Measurements from ENCODE around the gene FRAS1. TPM values are rescaled to one million over a fixed set of nuclear protein-coding genes. Genes with fewer than 3 reads are reported as not detected.
A peak's percentile ranks its signal among the peaks of the same experiment; 100 is the strongest.

The FRAS1 gene
- total RNA-seq, 2 experiments from 2014 or later = 0.09 TPM; not detected in 1

DNA sequence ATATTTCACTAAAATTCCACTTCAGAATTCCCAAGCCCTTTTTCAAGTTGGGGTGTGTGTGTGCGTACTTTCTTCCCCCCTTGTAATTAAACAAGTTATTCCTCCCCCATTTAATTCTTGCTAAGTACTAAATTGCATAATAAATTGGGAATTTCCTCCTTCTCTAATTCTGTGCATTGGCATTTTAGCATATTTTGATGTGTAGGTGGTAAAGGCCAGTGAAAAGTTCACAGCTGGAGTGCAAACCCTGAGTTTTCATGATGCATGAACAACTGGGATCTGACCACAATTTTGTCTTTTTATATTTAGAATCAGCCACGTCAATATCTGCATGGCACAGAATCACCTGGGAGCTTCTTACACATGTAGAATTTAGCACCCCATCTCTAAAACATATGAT lies 513.0 kb downstream of the FRAS1 start:
- H3K4me1 Mint-ChIP-seq = no peaks in the 10 kb centered on the region
- H3K4me3 Mint-ChIP-seq = no peak overlapping the region
- CTCF ChIA-PET = no interaction called here
- ATAC-seq = no peak
- H3K9me3 Mint-ChIP-seq (ENCODE audit: low read depth) = no peaks in the 10 kb centered on the region
- no peak for DNase-seq
- H3K36me3 Mint-ChIP-seq (ENCODE audit: low read depth) = no peaks in the 10 kb centered on the region
- intact Hi-C loops (cut with DNase I, micrococcal nuclease) = no loop called here
- POLR2A ChIA-PET = no interaction called here
- H3K27ac Mint-ChIP-seq = no peak overlapping the region
- peaks cover 3% of the 10 kb centered on the region for H3K27me3 Mint-ChIP-seq

DNA sequence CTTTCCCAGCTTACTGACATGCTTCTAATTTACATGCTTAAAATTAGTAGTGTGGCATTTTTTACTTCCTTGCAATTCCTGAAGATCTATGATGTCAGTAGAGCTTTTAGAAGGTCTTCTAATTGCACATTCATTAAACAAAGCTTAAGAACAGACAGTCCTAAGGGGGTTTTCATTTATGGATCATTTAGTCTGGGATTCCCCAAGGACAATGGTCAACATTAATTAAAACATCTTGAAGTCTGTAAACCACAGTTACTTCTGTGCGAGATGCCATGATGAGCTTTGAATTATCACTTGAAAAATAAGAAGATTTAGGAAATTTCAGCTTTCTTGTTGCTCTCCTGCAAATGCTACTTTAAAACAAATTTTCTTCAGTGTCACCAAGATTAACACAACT lies 514.7 kb downstream of the FRAS1 start:
- H3K36me3 Mint-ChIP-seq (ENCODE audit: low read depth) = no peaks in the 10 kb centered on the region
- H3K4me1 Mint-ChIP-seq = no peaks in the 10 kb centered on the region
- no peak overlapping the region for H3K4me3 Mint-ChIP-seq
- no peaks in the 10 kb centered on the region for H3K9me3 Mint-ChIP-seq (ENCODE audit: low read depth)
- CTCF ChIA-PET = no interaction called here
- POLR2A ChIA-PET = interaction anchor here (0.6 kb wide), 1 partner anchor 156 kb away, joined by 3 read pairs; no protein-coding TSS in a partner anchor
- H3K27me3 Mint-ChIP-seq = peaks cover 5% of the 10 kb centered on the region
- intact Hi-C loops (cut with DNase I, micrococcal nuclease) = no loop called here
- ATAC-seq (no peak), DNase-seq (no peak)
- no peak overlapping the region for H3K27ac Mint-ChIP-seq

- DNase-seq (no peak), ATAC-seq (no peak)
- Mint-ChIP-seq H3K4me1 (no peaks in the 10 kb centered on the region), H3K36me3 (ENCODE audit: low read depth) (no peaks in the 10 kb centered on the region), H3K9me3 (ENCODE audit: low read depth) (no peaks in the 10 kb centered on the region), H3K27ac (no peak overlapping the region), H3K27me3 (peaks cover 7% of the 10 kb centered on the region), H3K4me3 (no peak overlapping the region)
- CTCF ChIA-PET = no interaction called here
- intact Hi-C loops (cut with DNase I, micrococcal nuclease) = no loop called here
- POLR2A ChIA-PET = no interaction called here
Observed at GRCh38 chr4:78578674-78579425, 521.7 kb downstream of the FRAS1 start.

- no peaks in the 10 kb centered on the region for H3K9me3 Mint-ChIP-seq (ENCODE audit: low read depth)
- DNase-seq (no peak), ATAC-seq (no peak)
- intact Hi-C loops (cut with DNase I, micrococcal nuclease) = no loop called here
- no peak overlapping the region for H3K27ac Mint-ChIP-seq
- H3K4me3 Mint-ChIP-seq = no peak overlapping the region
- H3K36me3 Mint-ChIP-seq (ENCODE audit: low read depth) = no peaks in the 10 kb centered on the region
- peaks cover 2% of the 10 kb centered on the region for H3K27me3 Mint-ChIP-seq
- ChIA-PET POLR2A (no interaction called here), CTCF (no interaction called here)
- H3K4me1 Mint-ChIP-seq = no peaks in the 10 kb centered on the region
Observed at GRCh38 chr4:78581618-78582017, 524.5 kb downstream of the FRAS1 start.

DNA sequence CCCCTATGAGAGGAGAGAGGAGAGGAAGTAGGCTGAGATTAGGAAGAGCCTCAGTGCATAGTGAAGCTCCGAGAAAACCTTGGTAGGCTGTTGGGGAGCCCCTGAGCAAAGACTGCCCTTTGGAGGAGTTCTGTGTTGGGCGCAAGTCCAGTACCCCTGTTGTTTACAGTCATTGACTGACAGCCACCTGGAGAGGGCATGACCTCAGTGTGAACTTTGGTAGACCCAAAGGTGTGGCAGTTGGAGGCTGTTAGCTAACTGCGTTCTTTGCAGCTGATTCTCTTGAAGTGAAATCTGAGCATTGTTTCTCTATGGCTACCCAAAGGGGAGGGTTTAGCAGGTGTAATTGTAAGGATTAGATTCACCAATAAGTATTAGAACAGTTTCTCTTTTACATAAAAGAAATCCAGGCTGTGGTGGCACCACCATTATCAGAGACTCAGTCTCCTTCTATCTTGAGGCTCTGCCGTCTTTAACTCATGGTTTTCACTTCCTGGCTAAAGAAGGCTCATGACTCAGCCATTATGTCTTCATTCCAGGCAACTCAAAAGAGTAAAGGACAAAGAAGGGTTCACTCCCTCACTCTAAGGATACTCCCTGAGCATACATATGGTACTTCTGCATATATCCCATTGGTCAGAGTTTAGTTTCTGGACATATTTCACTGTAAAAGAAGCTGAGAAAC lies 527.9 kb downstream of the FRAS1 start:
- no peak for DNase-seq
- no peak overlapping the region for H3K27ac Mint-ChIP-seq

GRCh38 chr4:78585633-78586032 lies 528.5 kb downstream of the FRAS1 start:
- Mint-ChIP-seq H3K27me3 (peaks cover 4% of the 10 kb centered on the region), H3K4me1 (no peaks in the 10 kb centered on the region), H3K27ac (no peak overlapping the region), H3K9me3 (ENCODE audit: low read depth) (no peaks in the 10 kb centered on the region), H3K36me3 (ENCODE audit: low read depth) (no peaks in the 10 kb centered on the region), H3K4me3 (no peak overlapping the region)
- POLR2A ChIA-PET = no interaction called here
- intact Hi-C loops (cut with DNase I, micrococcal nuclease) = no loop called here
- no peak for ATAC-seq
- no peak for DNase-seq
- CTCF ChIA-PET = no interaction called here

More for the DNA sequence above, 527.9 kb downstream of the FRAS1 start:
- Mint-ChIP-seq H3K4me1 (no peaks in the 10 kb centered on the region), H3K4me3 (no peak overlapping the region), H3K9me3 (ENCODE audit: low read depth) (no peaks in the 10 kb centered on the region), H3K36me3 (ENCODE audit: low read depth) (no peaks in the 10 kb centered on the region), H3K27me3 (peaks cover 4% of the 10 kb centered on the region)
- ChIA-PET CTCF (no interaction called here), POLR2A (no interaction called here)
- intact Hi-C loops (cut with DNase I, micrococcal nuclease) = no loop called here
- no peak for ATAC-seq

- Mint-ChIP-seq H3K9me3 (ENCODE audit: low read depth) (no peaks in the 10 kb centered on the region), H3K4me1 (no peaks in the 10 kb centered on the region), H3K4me3 (no peak overlapping the region), H3K27ac (no peak overlapping the region), H3K27me3 (peaks cover 2% of the 10 kb centered on the region), H3K36me3 (ENCODE audit: low read depth) (no peaks in the 10 kb centered on the region)
- DNase-seq = no peak
- intact Hi-C loops (cut with DNase I, micrococcal nuclease) = no loop called here
- CTCF ChIA-PET = interaction anchor here (1.0 kb wide), 1 partner anchor 147 kb away, joined by 3 read pairs; no protein-coding TSS in a partner anchor
- POLR2A ChIA-PET = no interaction called here
- ATAC-seq = no peak
Observed at GRCh38 chr4:78588894-78589545, 531.9 kb downstream of the FRAS1 start.

- CTCF ChIA-PET = interaction anchor here (1.5 to 1.7 kb wide), 2 partner anchors 23 to 46 kb away, joined by 4 read pairs; no protein-coding TSS in a partner anchor
- no peaks in the 10 kb centered on the region for H3K9me3 Mint-ChIP-seq (ENCODE audit: low read depth)
- POLR2A ChIA-PET = no interaction called here
- H3K27me3 Mint-ChIP-seq = peaks cover 2% of the 10 kb centered on the region
- no peak overlapping the region for H3K27ac Mint-ChIP-seq
- H3K4me3 Mint-ChIP-seq = no peak overlapping the region
- no peaks in the 10 kb centered on the region for H3K36me3 Mint-ChIP-seq (ENCODE audit: low read depth)
- ATAC-seq (no peak), DNase-seq (no peak)
- intact Hi-C loops (cut with DNase I, micrococcal nuclease) = loop anchor here in 1 of 2 experiments (5.0 kb wide), 1 partner anchor 271 kb away; no protein-coding TSS in a partner anchor
- H3K4me1 Mint-ChIP-seq = no peaks in the 10 kb centered on the region
Observed at GRCh38 chr4:78591404-78591803, 534.3 kb downstream of the FRAS1 start.

DNA sequence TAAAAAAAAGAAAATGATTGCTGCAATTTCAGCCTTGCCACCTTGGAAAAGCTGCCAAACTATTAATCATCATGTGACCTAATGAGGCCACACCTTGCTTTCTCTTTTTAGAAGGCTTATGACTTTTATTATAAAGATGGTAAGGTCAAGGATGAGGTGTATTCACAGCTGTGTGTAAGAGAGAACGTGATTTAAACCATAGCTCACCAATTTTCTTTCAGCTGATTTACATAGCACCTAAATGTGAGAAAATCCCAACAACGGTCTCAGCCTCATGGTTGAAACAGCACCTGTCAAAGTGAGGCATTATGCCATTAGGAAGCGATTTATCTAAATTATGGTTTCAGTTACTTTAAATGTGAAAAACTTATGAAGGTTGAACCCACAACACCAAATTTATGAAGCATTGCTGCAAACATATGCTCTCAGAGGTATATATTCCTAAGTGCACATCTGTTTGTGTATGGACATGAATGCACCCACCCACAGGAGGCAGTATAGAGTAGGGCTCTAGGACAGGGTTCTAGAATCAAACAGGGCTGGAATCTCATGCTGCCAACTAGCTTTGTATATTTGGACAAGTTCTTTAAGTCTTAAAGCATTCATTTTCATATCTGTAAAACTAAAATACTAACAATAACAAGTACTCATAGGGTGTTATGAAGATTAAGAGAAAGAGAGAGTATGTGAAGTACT lies 535.1 kb downstream of the FRAS1 start:
- ChIA-PET POLR2A (no interaction called here), CTCF (interaction anchor here (0.9 to 1.7 kb wide), 3 partner anchors 24 to 76 kb away, joined by 3 to 4 read pairs (median 4); no protein-coding TSS in a partner anchor)
- no peak overlapping the region for H3K27ac Mint-ChIP-seq
- intact Hi-C loops (cut with DNase I, micrococcal nuclease) = loop anchor here in 1 of 2 experiments (5.0 kb wide), 1 partner anchor 270 kb away; no protein-coding TSS in a partner anchor
- no peak for ATAC-seq
- H3K4me3 Mint-ChIP-seq = no peak overlapping the region
- peak; percentile 29 for DNase-seq
- no peaks in the 10 kb centered on the region for H3K27me3 Mint-ChIP-seq
- H3K36me3 Mint-ChIP-seq (ENCODE audit: low read depth) = no peaks in the 10 kb centered on the region
- H3K4me1 Mint-ChIP-seq = no peaks in the 10 kb centered on the region
- H3K9me3 Mint-ChIP-seq (ENCODE audit: low read depth) = no peaks in the 10 kb centered on the region
